Activated naive CD8-positive, alpha-beta T cell treated with anti-CD3 and anti-CD28 coated beads for 36 hours (primary cell): ENCODE results near the gene LRP8. TPM values are rescaled to one million over a fixed set of nuclear protein-coding genes. Genes with fewer than 3 reads are reported as not detected.

Source experiments
- DNase-seq: peaks from one replicate; pipeline ENCODE4 v3.0.0; 2021
- H3K27ac Mint-ChIP-seq: one replicate; pipeline ENCODE4 v1.8.0; 2022; ENCODE audit warnings: mild to moderate bottlenecking, moderate library complexity, mixed read lengths
- H3K27me3 Mint-ChIP-seq: one replicate; pipeline ENCODE4 v1.8.0; 2022; ENCODE audit warnings: mild to moderate bottlenecking, mixed read lengths
- H3K36me3 Mint-ChIP-seq: one replicate; pipeline ENCODE4 v1.8.0; 2021; ENCODE audit warnings: mild to moderate bottlenecking, mixed read lengths
- H3K4me1 Mint-ChIP-seq: one replicate; pipeline ENCODE4 v1.8.0; 2021; ENCODE audit warnings: mixed read lengths
- H3K4me3 Mint-ChIP-seq: one replicate; pipeline ENCODE4 v1.8.0; 2022; ENCODE audit warnings: mild to moderate bottlenecking, moderate library complexity, mixed read lengths
- H3K9me3 Mint-ChIP-seq: one replicate; pipeline ENCODE4 v1.8.0; 2022; ENCODE audit warnings: mixed read lengths
- total RNA-seq, 2 experiments: library from RNA; stranded (reverse); gene quantifications; one replicate each; pipeline ENCODE4 v1.2.3, GENCODE V29; 2021

LRP8 gene
- total RNA-seq, 2 experiments from 2014 or later: 42.3 to 47.7 TPM

GRCh38 chr1:53348486-53349368 is 20.9 kb upstream of the LRP8 start:
- Mint-ChIP-seq H3K27ac (no peak overlapping the region), H3K36me3 (no peaks in the 10 kb centered on the region), H3K9me3 (no peaks in the 10 kb centered on the region), H3K4me3 (no peak overlapping the region), H3K4me1 (no peaks in the 10 kb centered on the region), H3K27me3 (no peaks in the 10 kb centered on the region)
- DNase-seq: no peak

- no peaks in the 10 kb centered on the region for H3K9me3 Mint-ChIP-seq
- no peaks in the 10 kb centered on the region for H3K36me3 Mint-ChIP-seq
- H3K4me1 Mint-ChIP-seq: no peaks in the 10 kb centered on the region
- H3K4me3 Mint-ChIP-seq: no peak overlapping the region
- DNase-seq: no peak
- no peak overlapping the region for H3K27ac Mint-ChIP-seq
- no peaks in the 10 kb centered on the region for H3K27me3 Mint-ChIP-seq
Measured at GRCh38 chr1:53346814-53347176, 18.9 kb upstream of the LRP8 start.

- no peak for DNase-seq
- H3K36me3 Mint-ChIP-seq: peaks cover 3% of the 10 kb centered on the region
- no peak overlapping the region for H3K27ac Mint-ChIP-seq
- no peak overlapping the region for H3K4me3 Mint-ChIP-seq
- H3K4me1 Mint-ChIP-seq: no peaks in the 10 kb centered on the region
- no peaks in the 10 kb centered on the region for H3K27me3 Mint-ChIP-seq
- peaks cover 4% of the 10 kb centered on the region for H3K9me3 Mint-ChIP-seq
Measured at GRCh38 chr1:53345996-53346813, 18.3 kb upstream of the LRP8 start.

- H3K4me3 Mint-ChIP-seq: no peak overlapping the region
- DNase-seq: no peak
- no peaks in the 10 kb centered on the region for H3K4me1 Mint-ChIP-seq
- no peaks in the 10 kb centered on the region for H3K27me3 Mint-ChIP-seq
- H3K36me3 Mint-ChIP-seq: peaks cover 11% of the 10 kb centered on the region
- H3K27ac Mint-ChIP-seq: no peak overlapping the region
- H3K9me3 Mint-ChIP-seq: peaks cover 6% of the 10 kb centered on the region
Measured at GRCh38 chr1:53344921-53345838, 17.3 kb upstream of the LRP8 start.

- no peak overlapping the region for H3K4me3 Mint-ChIP-seq
- H3K27me3 Mint-ChIP-seq: no peaks in the 10 kb centered on the region
- H3K9me3 Mint-ChIP-seq: peaks cover 6% of the 10 kb centered on the region
- H3K36me3 Mint-ChIP-seq: peaks cover 12% of the 10 kb centered on the region
- no peak overlapping the region for H3K27ac Mint-ChIP-seq
- no peak for DNase-seq
- H3K4me1 Mint-ChIP-seq: no peaks in the 10 kb centered on the region
Measured at GRCh38 chr1:53343831-53344668, 16.2 kb upstream of the LRP8 start.

GRCh38 chr1:53342735-53343470 is 15.0 kb upstream of the LRP8 start:
- H3K27me3 Mint-ChIP-seq: no peaks in the 10 kb centered on the region
- H3K4me3 Mint-ChIP-seq: no peak overlapping the region
- H3K9me3 Mint-ChIP-seq: peaks cover 6% of the 10 kb centered on the region
- no peak overlapping the region for H3K27ac Mint-ChIP-seq
- no peak for DNase-seq
- H3K4me1 Mint-ChIP-seq: no peaks in the 10 kb centered on the region
- peaks cover 12% of the 10 kb centered on the region for H3K36me3 Mint-ChIP-seq

- H3K4me3 Mint-ChIP-seq: no peak overlapping the region
- peaks cover 12% of the 10 kb centered on the region for H3K36me3 Mint-ChIP-seq
- no peaks in the 10 kb centered on the region for H3K4me1 Mint-ChIP-seq
- DNase-seq: no peak
- no peaks in the 10 kb centered on the region for H3K27me3 Mint-ChIP-seq
- no peak overlapping the region for H3K27ac Mint-ChIP-seq
- peaks cover 6% of the 10 kb centered on the region for H3K9me3 Mint-ChIP-seq
Measured at GRCh38 chr1:53341961-53342707, 14.3 kb upstream of the LRP8 start.

GRCh38 chr1:53341521-53341895 is 13.6 kb upstream of the LRP8 start:
- Mint-ChIP-seq H3K36me3 (peaks cover 12% of the 10 kb centered on the region), H3K27me3 (no peaks in the 10 kb centered on the region), H3K4me1 (no peaks in the 10 kb centered on the region), H3K9me3 (peaks cover 6% of the 10 kb centered on the region), H3K27ac (no peak overlapping the region), H3K4me3 (no peak overlapping the region)
- DNase-seq: no peak

GRCh38 chr1:53340660-53341520 is 13.0 kb upstream of the LRP8 start:
- peak; percentile 24 for DNase-seq
- Mint-ChIP-seq H3K27me3 (no peaks in the 10 kb centered on the region), H3K36me3 (peaks cover 12% of the 10 kb centered on the region), H3K9me3 (peaks cover 6% of the 10 kb centered on the region), H3K27ac (peak overlapping the region; percentile 32), H3K4me1 (no peaks in the 10 kb centered on the region), H3K4me3 (no peak overlapping the region)

GRCh38 chr1:53339736-53340635 is 12.1 kb upstream of the LRP8 start:
- no peak for DNase-seq
- H3K4me3 Mint-ChIP-seq: no peak overlapping the region
- H3K27me3 Mint-ChIP-seq: no peaks in the 10 kb centered on the region
- peaks cover 12% of the 10 kb centered on the region for H3K36me3 Mint-ChIP-seq
- no peak overlapping the region for H3K27ac Mint-ChIP-seq
- H3K9me3 Mint-ChIP-seq: peaks cover 6% of the 10 kb centered on the region
- peaks cover 3% of the 10 kb centered on the region for H3K4me1 Mint-ChIP-seq

GRCh38 chr1:53338423-53338822 is 10.6 kb upstream of the LRP8 start:
- DNase-seq: no peak
- no peak overlapping the region for H3K4me3 Mint-ChIP-seq
- peaks cover 12% of the 10 kb centered on the region for H3K36me3 Mint-ChIP-seq
- H3K27ac Mint-ChIP-seq: no peak overlapping the region
- peaks cover 7% of the 10 kb centered on the region for H3K4me1 Mint-ChIP-seq
- no peaks in the 10 kb centered on the region for H3K27me3 Mint-ChIP-seq
- H3K9me3 Mint-ChIP-seq: peaks cover 6% of the 10 kb centered on the region

GRCh38 chr1:53337499-53337898 is 9.6 kb upstream of the LRP8 start:
- H3K4me1 Mint-ChIP-seq: peaks cover 7% of the 10 kb centered on the region
- H3K27ac Mint-ChIP-seq: no peak overlapping the region
- peaks cover 6% of the 10 kb centered on the region for H3K9me3 Mint-ChIP-seq
- peaks cover 12% of the 10 kb centered on the region for H3K36me3 Mint-ChIP-seq
- no peak overlapping the region for H3K4me3 Mint-ChIP-seq
- no peaks in the 10 kb centered on the region for H3K27me3 Mint-ChIP-seq
- no peak for DNase-seq
